Measurements from ENCODE around the gene SPG7. TPM values are rescaled to one million over a fixed set of nuclear protein-coding genes. Genes with fewer than 3 reads are reported as not detected.

The SPG7 gene
- total RNA-seq, 2 experiments from 2014 or later, result 78.6 to 79.8 TPM

- ATAC-seq, result no peak
- Mint-ChIP-seq H3K4me3 (no peak overlapping the region), H3K36me3 (ENCODE audit: low read depth) (peaks cover 10% of the 10 kb centered on the region), H3K4me1 (ENCODE audit: low read depth) (peaks cover 13% of the 10 kb centered on the region), H3K27me3 (no peaks in the 10 kb centered on the region), H3K27ac (no peak overlapping the region), H3K9me3 (no peaks in the 10 kb centered on the region)
- TF ChIP-seq CTCF (IDR thresholded peaks at IDR 0.05), result no peak
- intact Hi-C loops (cut with micrococcal nuclease), result no loop called here
- ChIA-PET POLR2A (interaction anchor here (0.7 kb wide), 1 partner anchor 15 kb away, joined by 3 read pairs; no protein-coding TSS in a partner anchor), CTCF (no interaction called here)
- DNase-seq, result no peak
Measured at GRCh38 chr16:89544113-89544512, 35.9 kb downstream of the SPG7 start.

DNA sequence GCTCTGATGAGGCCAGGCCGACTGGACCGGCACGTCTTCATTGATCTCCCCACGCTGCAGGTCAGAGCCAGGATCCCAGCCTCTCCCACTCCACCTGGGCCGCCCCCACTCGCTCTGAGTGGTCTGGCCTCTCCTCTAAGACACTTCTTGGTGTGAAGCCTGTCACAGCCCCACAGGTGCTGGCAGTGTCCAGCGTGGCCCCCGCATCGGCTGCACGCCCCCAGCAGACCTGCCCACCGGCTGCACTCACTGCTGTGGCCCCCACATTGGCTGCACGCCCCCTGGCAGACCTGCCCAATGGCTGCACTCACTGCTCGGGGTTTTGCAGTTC, 36.5 kb downstream of the SPG7 start:
- intact Hi-C loops (cut with micrococcal nuclease), result no loop called here
- Mint-ChIP-seq H3K4me3 (no peak overlapping the region), H3K4me1 (ENCODE audit: low read depth) (peaks cover 19% of the 10 kb centered on the region), H3K27me3 (no peaks in the 10 kb centered on the region), H3K9me3 (no peaks in the 10 kb centered on the region), H3K36me3 (ENCODE audit: low read depth) (peaks cover 16% of the 10 kb centered on the region), H3K27ac (no peak overlapping the region)
- ATAC-seq, result no peak
- TF ChIP-seq CTCF (IDR thresholded peaks at IDR 0.05), result no peak
- no peak for DNase-seq
- ChIA-PET POLR2A (no interaction called here), CTCF (no interaction called here)

DNA sequence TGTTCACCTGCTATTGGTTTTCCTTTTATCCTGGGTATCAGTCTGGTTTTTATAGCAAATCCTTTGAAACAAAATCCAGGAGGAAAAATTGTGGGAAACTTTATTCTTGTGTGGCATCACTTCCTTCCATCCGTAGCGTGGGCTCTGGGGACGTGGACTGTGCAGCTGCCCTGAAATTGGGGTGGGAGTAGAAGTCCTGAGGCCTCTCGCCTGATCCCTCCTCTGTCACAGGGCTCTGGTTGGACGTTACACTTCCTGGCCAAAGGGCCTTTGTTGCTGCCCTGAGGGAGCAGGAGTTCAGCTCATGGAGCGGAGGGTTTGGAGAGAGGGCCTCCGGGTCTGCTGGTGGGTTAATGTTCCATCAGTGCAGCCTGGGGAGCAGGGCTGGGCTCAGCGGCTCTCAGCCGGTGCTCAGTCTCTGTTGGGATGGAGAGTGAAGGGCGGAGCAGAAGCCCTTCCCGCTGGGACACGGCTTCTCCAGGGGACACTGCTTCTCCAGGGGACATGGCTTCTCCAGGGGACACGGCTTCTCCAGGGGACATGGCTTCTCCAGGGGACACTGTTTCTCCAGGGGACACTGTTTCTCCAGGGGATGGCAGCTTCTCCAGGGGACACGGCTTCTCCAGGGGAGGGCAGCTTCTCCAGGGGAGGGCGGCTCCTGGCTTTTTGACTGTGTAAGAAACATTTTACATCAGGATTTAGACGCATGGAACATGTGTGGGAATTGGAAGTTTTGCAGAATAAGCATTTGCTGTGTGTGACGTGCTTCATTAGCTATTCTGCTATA, 37.0 kb downstream of the SPG7 start:
- H3K27me3 Mint-ChIP-seq, result no peaks in the 10 kb centered on the region
- peaks cover 16% of the 10 kb centered on the region for H3K36me3 Mint-ChIP-seq (ENCODE audit: low read depth)
- peaks cover 23% of the 10 kb centered on the region for H3K4me1 Mint-ChIP-seq (ENCODE audit: low read depth)
- no peaks in the 10 kb centered on the region for H3K9me3 Mint-ChIP-seq
- no peak for TF ChIP-seq CTCF (IDR thresholded peaks at IDR 0.05)
- H3K27ac Mint-ChIP-seq, result no peak overlapping the region
- CTCF ChIA-PET, result interaction anchor here (2.9 kb wide), 1 partner anchor 12 kb away, joined by 12 read pairs; no protein-coding TSS in a partner anchor
- ATAC-seq, result no peak
- POLR2A ChIA-PET, result no interaction called here
- H3K4me3 Mint-ChIP-seq, result no peak overlapping the region
- DNase-seq, result no peak
- intact Hi-C loops (cut with micrococcal nuclease), result no loop called here

- H3K9me3 Mint-ChIP-seq, result no peaks in the 10 kb centered on the region
- ChIA-PET CTCF (interaction anchor here (2.9 kb wide), 1 partner anchor 11 kb away, joined by 12 read pairs; no protein-coding TSS in a partner anchor), POLR2A (no interaction called here)
- peaks cover 27% of the 10 kb centered on the region for H3K4me1 Mint-ChIP-seq (ENCODE audit: low read depth)
- ATAC-seq (no peak), DNase-seq (no peak)
- H3K36me3 Mint-ChIP-seq (ENCODE audit: low read depth), result peaks cover 17% of the 10 kb centered on the region
- no peak overlapping the region for H3K4me3 Mint-ChIP-seq
- no peak overlapping the region for H3K27ac Mint-ChIP-seq
- no peaks in the 10 kb centered on the region for H3K27me3 Mint-ChIP-seq
- TF ChIP-seq CTCF (IDR thresholded peaks at IDR 0.05), result no peak
- intact Hi-C loops (cut with micrococcal nuclease), result no loop called here
Measured at GRCh38 chr16:89545831-89546574, 37.8 kb downstream of the SPG7 start.

GRCh38 chr16:89546781-89547180, 38.6 kb downstream of the SPG7 start:
- CTCF ChIA-PET, result interaction anchor here (2.9 kb wide), 1 partner anchor 10 kb away, joined by 12 read pairs; no protein-coding TSS in a partner anchor

More at GRCh38 chr16:89546781-89547180, 38.6 kb downstream of the SPG7 start:
- no peak for ATAC-seq
- no peak for DNase-seq
- Mint-ChIP-seq H3K4me3 (no peak overlapping the region), H3K36me3 (ENCODE audit: low read depth) (peaks cover 19% of the 10 kb centered on the region), H3K27me3 (no peaks in the 10 kb centered on the region), H3K4me1 (ENCODE audit: low read depth) (peaks cover 27% of the 10 kb centered on the region), H3K9me3 (no peaks in the 10 kb centered on the region), H3K27ac (no peak overlapping the region)
- no peak for TF ChIP-seq CTCF (IDR thresholded peaks at IDR 0.05)
- POLR2A ChIA-PET, result no interaction called here
- intact Hi-C loops (cut with micrococcal nuclease), result no loop called here
